ENCODE measurements around the gene SYS1.
"Not testable (repeated sequence)": the region's sequence is repeated elsewhere in the genome, so short reads cannot be mapped to it uniquely, and the experiment has no call there.

Gene SYS1

DNA sequence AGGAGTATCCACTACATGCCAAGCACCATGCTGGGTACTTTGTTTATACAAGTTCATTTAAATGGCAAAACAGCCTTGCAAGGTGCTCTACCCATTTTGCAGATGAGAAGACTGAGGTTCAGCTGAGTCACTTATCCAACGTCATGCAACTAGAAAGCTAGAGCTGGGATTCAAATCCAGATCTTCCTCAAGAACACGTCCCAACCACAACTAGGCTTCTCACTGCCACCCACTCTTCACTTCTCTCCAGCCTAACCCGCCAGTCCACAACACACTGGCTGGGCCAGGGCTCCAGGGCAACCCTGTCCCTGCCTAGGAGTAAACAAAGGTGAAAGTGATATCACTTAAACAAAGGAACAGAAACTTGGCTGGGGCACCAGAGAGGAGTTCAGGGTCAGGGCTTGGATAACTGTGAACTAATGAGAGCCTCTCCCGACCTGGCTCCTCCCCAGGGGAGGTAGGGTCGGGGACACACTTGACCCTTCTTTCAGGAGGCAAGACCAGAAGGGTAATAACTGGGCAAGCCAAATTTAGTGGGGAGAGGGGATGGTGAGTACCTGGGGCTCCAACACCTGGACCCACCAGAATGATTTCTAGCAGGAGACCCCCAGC, 22.6 kb upstream of the SYS1 start:
- DNase-seq (ENCODE audit: low read depth), result no peak

DNA sequence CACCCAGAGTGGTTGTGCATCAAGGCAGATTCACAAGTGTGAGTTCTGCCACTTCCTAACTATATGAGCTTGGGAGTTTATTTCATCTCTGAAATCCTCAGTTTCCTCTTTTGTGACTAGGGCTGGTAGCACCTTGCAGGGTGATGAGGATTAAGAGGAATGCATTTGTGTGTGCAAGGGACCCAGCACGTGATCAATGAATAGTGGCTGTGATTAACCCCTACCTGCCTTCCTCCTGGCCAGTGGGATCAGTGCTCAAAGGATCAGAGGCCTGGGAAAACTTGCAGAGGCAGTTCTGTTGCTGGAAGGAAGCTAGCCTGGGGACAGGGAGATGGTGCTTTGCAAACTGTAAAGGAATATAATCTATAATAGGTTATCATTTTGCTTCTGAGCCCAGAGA, 22.0 kb upstream of the SYS1 start:
- no peak for DNase-seq (ENCODE audit: low read depth)

DNA sequence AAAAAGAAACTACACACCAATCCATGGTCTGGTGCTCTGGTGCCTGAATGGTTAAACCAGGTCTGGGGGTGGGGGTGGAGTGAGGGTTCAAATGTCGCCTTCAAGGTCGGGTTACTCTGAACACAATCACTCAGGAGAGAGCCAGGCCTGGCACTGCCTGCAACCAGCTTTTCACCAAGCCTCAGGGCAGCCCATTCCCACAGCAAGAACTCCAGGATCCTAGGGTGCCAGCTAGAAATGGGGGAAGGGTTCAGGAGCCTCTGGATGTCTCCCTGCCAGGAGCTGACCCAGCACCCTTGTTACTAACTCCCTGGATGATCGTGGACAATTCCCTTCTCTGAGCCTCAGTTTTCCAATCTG, 21.4 kb upstream of the SYS1 start:
- DNase-seq (ENCODE audit: low read depth), result no peak

GRCh38 chr20:45341939-45342854, 20.8 kb upstream of the SYS1 start:
- no peak for DNase-seq (ENCODE audit: low read depth)

DNA sequence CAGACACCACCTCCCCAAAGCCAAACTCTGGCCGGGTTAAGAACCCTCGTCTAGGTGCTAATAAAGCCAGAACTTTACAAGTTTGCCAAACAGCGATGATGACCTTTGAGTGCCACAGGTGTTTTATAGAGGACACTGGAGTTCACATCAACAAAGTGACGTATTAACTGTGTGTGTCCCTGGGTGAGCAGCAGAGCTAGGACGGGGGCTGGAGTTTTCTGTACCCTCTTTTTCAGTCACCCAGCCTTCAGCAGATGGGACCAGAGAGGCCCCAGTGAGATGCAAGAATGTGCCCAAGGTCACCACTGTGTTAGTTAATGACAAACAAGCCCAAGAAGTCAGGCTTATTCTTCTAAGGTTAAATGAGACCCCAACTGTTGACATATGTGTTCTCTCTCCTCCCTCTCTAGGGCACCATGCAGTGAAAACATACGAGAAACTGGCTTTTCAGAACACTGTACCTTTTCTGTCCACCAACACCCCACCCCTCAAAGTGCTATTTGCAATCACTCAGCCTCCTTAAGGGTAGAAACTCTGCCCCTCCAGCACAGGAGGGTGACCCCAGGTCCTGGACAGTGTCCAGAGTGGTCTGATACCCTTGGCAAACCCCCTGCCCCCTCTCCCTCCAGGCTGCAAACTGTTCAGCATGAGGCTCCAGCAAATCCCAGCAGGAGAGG, 20.0 kb upstream of the SYS1 start:
- no peak for DNase-seq (ENCODE audit: low read depth)

GRCh38 chr20:45343532-45344167, 19.3 kb upstream of the SYS1 start:
- no peak for DNase-seq (ENCODE audit: low read depth)

- DNase-seq (ENCODE audit: low read depth), result peak; percentile 94
Observed at GRCh38 chr20:45344168-45344860, 18.6 kb upstream of the SYS1 start.

DNA sequence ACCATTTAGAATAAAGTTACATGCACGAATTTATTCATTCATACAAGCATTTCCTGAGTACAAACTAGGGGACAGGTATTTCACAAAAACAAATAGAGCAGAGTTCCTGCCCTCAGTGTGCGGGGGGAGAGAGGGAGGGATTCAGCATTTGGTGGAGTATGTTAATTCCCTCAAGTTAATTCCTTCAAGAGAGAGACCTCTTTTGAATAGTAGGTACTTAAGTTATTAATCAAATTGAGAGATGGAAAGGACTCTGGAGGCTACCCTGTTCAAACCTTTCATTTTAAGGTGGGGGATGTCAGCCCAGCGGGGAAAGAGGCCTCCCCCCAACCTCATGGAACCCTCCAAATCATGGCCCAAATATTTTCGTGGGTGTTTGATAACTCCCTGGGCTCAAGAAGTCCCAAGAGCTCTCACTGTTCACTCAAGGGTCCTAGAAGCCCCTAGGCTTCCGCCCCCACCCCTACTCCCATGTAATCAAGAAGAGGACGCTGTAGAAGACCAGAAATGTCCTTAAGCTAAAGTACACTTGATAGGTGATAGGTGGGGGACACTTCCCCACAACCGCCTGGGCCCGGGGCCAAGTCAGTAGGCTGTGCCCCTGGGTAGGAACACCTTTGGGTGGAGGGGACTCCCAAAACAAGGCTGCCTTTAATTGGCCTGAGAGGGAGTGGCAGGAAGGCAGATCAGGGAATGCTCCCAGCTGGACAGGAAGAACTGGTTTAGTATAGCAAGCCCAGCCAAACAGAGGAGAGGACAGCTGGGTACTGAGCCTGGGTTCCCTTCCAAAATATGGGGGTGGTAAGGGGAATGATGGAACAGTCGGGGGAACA, 17.6 kb upstream of the SYS1 start:
- DNase-seq (ENCODE audit: low read depth), result no peak

DNA sequence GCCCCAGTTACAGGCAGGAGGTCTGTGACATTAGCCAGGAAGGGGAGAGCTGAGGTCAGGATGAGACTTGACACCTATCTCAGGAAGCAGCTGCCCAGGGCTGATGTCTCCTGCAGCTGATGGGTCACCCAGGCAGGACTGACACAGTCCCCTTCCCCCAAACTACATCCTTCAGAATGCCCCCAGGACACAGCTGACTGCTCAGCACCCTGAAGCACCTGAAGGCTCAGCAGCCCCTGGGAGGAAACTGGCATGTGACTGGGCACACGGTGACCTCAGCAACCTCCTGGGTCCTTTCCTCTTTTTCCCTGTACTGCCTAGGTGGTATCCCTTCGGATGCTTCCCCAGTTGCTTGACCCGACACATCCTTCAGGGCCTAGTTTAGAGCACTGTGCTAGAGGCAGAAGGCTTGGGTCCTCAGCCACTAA, 16.7 kb upstream of the SYS1 start:
- no peak for DNase-seq (ENCODE audit: low read depth)

DNA sequence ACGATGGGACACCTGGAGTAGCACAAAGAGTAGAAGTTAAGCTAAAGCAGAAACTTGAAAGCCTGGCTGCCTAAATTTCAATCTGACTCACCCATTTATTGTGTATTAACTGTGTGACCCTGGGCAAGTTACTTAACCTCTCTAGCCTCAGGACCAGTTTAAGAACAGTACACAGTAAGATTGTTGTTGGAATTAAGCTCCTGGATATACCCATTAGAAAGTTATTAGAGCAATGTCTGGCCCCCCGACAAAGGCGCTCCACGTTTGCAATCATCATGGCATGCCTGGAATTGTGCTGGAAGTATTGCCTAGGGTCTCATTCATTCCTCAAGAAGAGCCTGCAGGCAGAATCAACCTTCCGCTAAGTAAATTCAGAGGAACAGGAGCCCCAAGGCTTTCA, 16.1 kb upstream of the SYS1 start:
- DNase-seq (ENCODE audit: low read depth), result no peak

DNA sequence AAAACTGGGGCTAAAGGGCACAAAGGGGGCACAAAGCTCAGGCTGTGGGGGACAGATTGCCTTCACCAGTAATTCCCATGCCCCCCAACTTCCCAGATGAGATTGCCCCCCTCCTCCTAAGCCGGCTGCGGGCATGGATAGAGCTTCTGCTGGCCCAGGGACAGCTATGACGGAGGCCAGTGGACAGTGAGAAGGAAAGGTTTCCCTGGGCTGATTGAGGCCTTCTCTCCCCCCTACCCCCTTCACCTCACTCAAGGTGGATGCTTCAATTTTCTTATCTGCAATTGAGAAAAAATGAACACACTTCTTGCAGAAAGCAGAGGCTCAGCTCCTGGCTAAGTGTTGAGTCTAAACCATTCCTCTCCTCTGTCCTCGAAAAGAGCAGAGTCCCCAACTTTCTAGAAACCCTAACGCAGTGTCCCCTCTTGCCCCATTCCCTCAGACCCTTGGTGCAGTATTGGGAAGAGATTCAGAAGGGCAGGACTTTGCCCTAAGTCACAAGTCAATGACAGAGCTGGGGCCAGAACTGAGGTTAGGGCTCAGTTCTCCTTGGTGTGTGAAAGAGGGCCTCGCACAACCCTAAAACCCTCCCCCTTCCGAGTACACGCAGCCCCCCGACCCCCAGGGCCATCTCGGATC, 15.5 kb upstream of the SYS1 start:
- DNase-seq (ENCODE audit: low read depth), result no peak

DNA sequence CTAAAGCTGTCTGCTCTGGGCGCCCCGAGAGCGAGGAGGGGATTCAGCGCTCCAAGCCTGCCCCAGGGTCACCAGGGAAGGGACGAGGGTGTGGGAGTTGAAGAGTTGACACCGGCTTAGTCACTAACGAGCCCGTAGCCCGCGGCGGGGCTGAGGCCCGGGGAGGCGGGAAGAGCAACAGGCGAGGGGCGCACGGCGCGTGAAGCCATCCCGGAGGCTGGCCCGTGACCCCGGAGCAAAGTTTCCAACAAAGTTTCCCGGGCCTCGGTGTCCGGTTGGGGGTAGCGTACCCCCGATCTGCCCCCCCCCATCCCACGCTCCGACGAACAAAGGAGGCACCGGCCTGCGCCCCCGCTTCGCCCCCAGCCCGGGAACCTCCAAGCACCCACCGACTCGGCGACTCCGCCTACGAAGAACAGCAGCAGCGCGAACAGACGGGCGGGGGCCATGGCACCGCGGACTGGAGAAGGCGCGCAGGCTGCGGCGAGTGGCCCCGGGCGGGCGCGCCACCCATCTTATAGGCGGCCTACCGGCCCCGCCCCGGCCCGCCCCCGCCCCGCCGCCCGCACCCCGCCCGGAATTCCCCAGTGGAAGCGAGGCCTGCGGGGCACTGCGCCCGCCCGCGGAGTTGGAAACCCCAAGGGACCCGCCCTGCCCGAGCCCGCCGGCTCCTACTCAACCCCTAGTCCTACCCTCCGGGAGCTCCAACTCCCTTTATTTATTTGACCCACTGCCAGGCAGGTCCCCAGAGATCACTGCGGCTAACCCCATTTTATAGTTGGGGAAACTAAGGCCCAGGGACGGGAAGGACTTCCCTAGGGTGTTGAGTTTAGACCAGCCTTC, 14.8 kb upstream of the SYS1 start, which contains the start of gene SDC4:
SDC4 (minus strand) TSS at position 489 of the 843 bp plus-strand sequence; CDS start at position 449, 40 bp downstream.
- no peak for DNase-seq (ENCODE audit: low read depth)

- DNase-seq (ENCODE audit: low read depth), result no peak
Observed at GRCh38 chr20:45350217-45350616, 12.7 kb upstream of the SYS1 start.

DNA sequence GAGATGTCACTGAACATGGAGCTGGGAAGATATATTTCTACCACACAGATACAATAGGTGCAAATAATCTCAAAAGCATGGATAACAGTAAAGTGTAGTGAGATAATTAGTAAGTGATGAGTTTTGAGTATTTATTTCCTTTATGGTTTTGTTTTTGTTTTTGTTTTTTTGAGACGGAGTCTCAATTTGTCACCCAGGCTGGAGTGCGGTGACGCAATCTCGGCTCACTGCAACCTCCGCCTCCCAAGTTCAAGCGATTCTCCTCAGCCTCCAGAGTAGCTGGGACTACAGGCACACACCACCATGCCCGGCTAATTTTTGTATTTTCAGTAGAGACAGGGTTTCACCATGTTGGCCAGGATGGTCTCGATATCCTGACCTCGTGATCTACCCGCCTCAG, 12.2 kb upstream of the SYS1 start:
- not testable (repeated sequence) for DNase-seq (ENCODE audit: low read depth)

GRCh38 chr20:45352729-45353128, 10.2 kb upstream of the SYS1 start:
- no peak for DNase-seq (ENCODE audit: low read depth)

GRCh38 chr20:45353746-45354145, 9.2 kb upstream of the SYS1 start:
- DNase-seq (ENCODE audit: low read depth), result no peak

DNA sequence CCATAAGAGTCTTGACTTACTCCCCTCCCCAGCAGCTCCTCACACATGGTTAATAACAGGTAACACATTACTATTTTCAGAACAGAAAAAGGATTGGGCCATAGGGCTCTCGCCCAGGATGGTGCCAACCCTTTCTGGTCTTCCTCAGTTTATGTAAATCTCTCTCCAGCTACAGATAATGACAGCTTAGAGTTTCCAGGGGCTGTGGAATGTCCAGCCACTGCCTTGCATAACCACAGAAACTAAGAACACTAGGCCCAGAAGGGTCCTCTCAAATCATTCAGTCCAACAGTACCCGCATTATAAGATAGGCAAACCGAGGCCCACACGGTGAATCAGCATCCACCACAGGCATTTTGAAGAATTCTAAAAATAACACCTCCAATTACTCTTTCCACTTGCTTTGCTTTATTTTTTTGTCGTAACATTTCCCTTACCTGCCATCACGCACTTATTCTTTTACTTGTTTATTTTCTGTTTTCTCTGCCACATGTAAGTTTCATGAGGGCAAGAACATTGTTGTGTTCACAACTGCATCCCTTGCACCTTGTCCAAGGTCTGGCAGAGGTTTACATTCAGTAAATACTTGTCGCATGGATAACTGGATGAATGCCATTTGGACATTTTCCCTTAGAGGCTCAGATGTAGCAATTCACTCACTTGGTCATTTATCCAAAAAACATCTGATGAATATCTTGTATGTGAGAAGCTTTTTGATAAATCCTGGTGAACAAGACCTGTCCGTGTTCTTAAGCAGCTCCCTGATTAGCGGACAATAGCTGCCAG, 8.3 kb upstream of the SYS1 start:
- DNase-seq (ENCODE audit: low read depth), result no peak

- peak; percentile 58 for DNase-seq (ENCODE audit: low read depth)
Observed at GRCh38 chr20:45355209-45356084, 7.5 kb upstream of the SYS1 start.
